ENCODE measurements around the gene ITGAX.

Gene ITGAX

GRCh38 chr16:31429314-31429713 lies 74.3 kb downstream of the ITGAX start:
- H3K27ac ChIP-seq = no peak overlapping the region

GRCh38 chr16:31429796-31430195 lies 74.8 kb downstream of the ITGAX start:
- no peaks in the 10 kb centered on the region for H3K9me3 ChIP-seq (ENCODE audit: low read depth, low read length)
- H3K4me3 ChIP-seq = no peak overlapping the region
- H3K36me3 ChIP-seq (ENCODE audit: insufficient read depth, low read length) = no peaks in the 10 kb centered on the region
- no peak overlapping the region for H3K9ac ChIP-seq (ENCODE audit: insufficient read length)
- DNase-seq (ENCODE audit: low read depth, low spot score) = no peak
- no peak overlapping the region for H3K27ac ChIP-seq
- no peak for TF ChIP-seq POLR2AphosphoS5 (IDR thresholded peaks at IDR 0.05; ENCODE audit: borderline replicate concordance, low read depth, low read length)
- TF ChIP-seq EZH2 (IDR thresholded peaks at IDR 0.05) = no peak
- no peak for TF ChIP-seq FOXP2 (optimal IDR thresholded peaks at IDR 0.05; ENCODE audit: control extremely low read depth, extremely low read length, insufficient read depth)

More at GRCh38 chr16:31429314-31429713, 74.3 kb downstream of the ITGAX start:
- no peak for TF ChIP-seq EZH2 (IDR thresholded peaks at IDR 0.05)
- no peak for TF ChIP-seq POLR2AphosphoS5 (IDR thresholded peaks at IDR 0.05; ENCODE audit: borderline replicate concordance, low read depth, low read length)
- no peak for TF ChIP-seq FOXP2 (optimal IDR thresholded peaks at IDR 0.05; ENCODE audit: control extremely low read depth, extremely low read length, insufficient read depth)
- Histone ChIP-seq H3K9ac (ENCODE audit: insufficient read length) (no peak overlapping the region), H3K36me3 (ENCODE audit: insufficient read depth, low read length) (no peaks in the 10 kb centered on the region), H3K9me3 (ENCODE audit: low read depth, low read length) (no peaks in the 10 kb centered on the region), H3K4me3 (no peak overlapping the region)
- DNase-seq (ENCODE audit: low read depth, low spot score) = no peak

- no peak for DNase-seq (ENCODE audit: low read depth, low spot score)
- TF ChIP-seq FOXP2 (optimal IDR thresholded peaks at IDR 0.05; ENCODE audit: control extremely low read depth, extremely low read length, insufficient read depth) (no peak), POLR2AphosphoS5 (IDR thresholded peaks at IDR 0.05; ENCODE audit: borderline replicate concordance, low read depth, low read length) (no peak), EZH2 (IDR thresholded peaks at IDR 0.05) (no peak)
- no peak overlapping the region for H3K27ac ChIP-seq
Observed at GRCh38 chr16:31430380-31431052, 75.5 kb downstream of the ITGAX start.

More at GRCh38 chr16:31430380-31431052, 75.5 kb downstream of the ITGAX start:
- Histone ChIP-seq H3K4me3 (no peak overlapping the region), H3K9me3 (ENCODE audit: low read depth, low read length) (no peaks in the 10 kb centered on the region), H3K9ac (ENCODE audit: insufficient read length) (no peak overlapping the region), H3K36me3 (ENCODE audit: insufficient read depth, low read length) (no peaks in the 10 kb centered on the region)

Data from SK-N-MC (cell line).